PC-3 (cell line): Measurements from ENCODE around the gene UPB1. TPM values are rescaled to one million over a fixed set of nuclear protein-coding genes. Genes with fewer than 3 reads are reported as not detected.

Experiments used
- ATAC-seq: fragments of 200-7000 bp; cut with Tn5 transposase; 2 replicates; pipeline ENCODE4 v1.9.1; 2020; ENCODE audit warnings: mild to moderate bottlenecking, moderate library complexity
- BruUV-seq: library from RNA; stranded (reverse); fragments of 400-500 nt; replicated peaks from 2 replicates; lab custom pipeline; 2021; lab: Mats Ljungman, UMichigan
- CTCF ChIA-PET: fragments of 300-600 bp; sonication (Branson Sonifier 250); formaldehyde crosslinking; loops from one replicate; lab custom pipeline; 2022; ENCODE audit warnings: antibody characterized with exemption; lab: Charles Lee
- POLR2A ChIA-PET: fragments of 300-600 bp; sonication (Branson Sonifier 250); formaldehyde crosslinking; loops from one replicate; lab custom pipeline; 2022; ENCODE audit warnings: antibody characterized with exemption; ENCODE audit not compliant: unreplicated experiment; lab: Charles Lee
- DNase-seq: peaks from one replicate; pipeline ENCODE4 v3.0.0-alpha.2; 2015
- H2AFZ ChIP-seq: fragments of 300-600 bp; sonication (generic); 2 replicates; pipeline ENCODE4 v1.6.0; 2016; ENCODE audit warnings: antibody characterized with exemption, low read length
- H3F3A ChIP-seq: fragments of 300-600 bp; sonication (generic); one replicate; pipeline ENCODE4 v1.6.0; 2017; ENCODE audit warnings: antibody characterized with exemption, low read length, control low read depth, mild to moderate bottlenecking; ENCODE audit not compliant: unreplicated experiment
- H3K27ac ChIP-seq: fragments of 300-600 bp; sonication (generic); 2 replicates; pipeline ENCODE4 v1.5.1; 2016; ENCODE audit warnings: mild to moderate bottlenecking, low read length
- H3K27me3 ChIP-seq: fragments of 300-600 bp; sonication (generic); 2 replicates; pipeline ENCODE4 v1.6.1; 2016; ENCODE audit warnings: low read length, mixed read lengths
- H3K36me3 ChIP-seq: fragments of 300-600 bp; sonication (generic); 2 replicates; pipeline ENCODE4 v1.6.1; 2016; ENCODE audit warnings: low read depth, mixed run types, low read length, mixed read lengths
- H3K4me1 ChIP-seq: fragments of 300-600 bp; sonication (generic); 2 replicates; pipeline ENCODE4 v1.5.1; 2016; ENCODE audit warnings: low read length; ENCODE audit not compliant: insufficient read depth
- H3K4me2 ChIP-seq: fragments of 300-600 bp; sonication (generic); 2 replicates; pipeline ENCODE4 v1.6.0; 2016; ENCODE audit warnings: low read length
- H3K4me3 ChIP-seq: fragments of 300-600 bp; sonication (generic); 2 replicates; pipeline ENCODE4 v1.5.1; 2016; ENCODE audit warnings: mild to moderate bottlenecking, low read length, mixed read lengths
- H3K79me2 ChIP-seq: fragments of 300-600 bp; sonication (generic); 2 replicates; pipeline ENCODE4 v1.6.1; 2017; ENCODE audit warnings: low read length, mixed read lengths
- H3K9ac ChIP-seq: fragments of 300-600 bp; sonication (generic); 2 replicates; pipeline ENCODE4 v1.6.0; 2016; ENCODE audit warnings: mild to moderate bottlenecking, low read length
- H3K9me2 ChIP-seq: fragments of 300-600 bp; sonication (generic); replicated peaks from 2 replicates; pipeline ENCODE4 v1.6.1; 2016; ENCODE audit warnings: mixed run types, low read length, mixed read lengths
- H3K9me3 ChIP-seq: fragments of 300-600 bp; sonication (generic); 2 replicates; pipeline ENCODE4 v1.6.1; 2016; ENCODE audit warnings: low read length, mixed read lengths
- H4K20me1 ChIP-seq: fragments of 300-600 bp; sonication (generic); 2 replicates; pipeline ENCODE4 v1.6.1; 2016; ENCODE audit warnings: low read length, mixed read lengths
- EZH2 ChIP-seq: fragments of 300-600 bp; sonication (generic); IDR thresholded peaks from one replicate; pipeline ENCODE4 v1.6.1; 2017; ENCODE audit warnings: antibody characterized with exemption, mild to moderate bottlenecking, low read length; ENCODE audit not compliant: unreplicated experiment
- EZH2phosphoT487 ChIP-seq: fragments of 300-600 bp; sonication (generic); IDR thresholded peaks from 2 replicates; pipeline ENCODE4 v1.6.1; 2018; ENCODE audit warnings: mild to moderate bottlenecking, antibody characterized with exemption, low read length, borderline replicate concordance
- intact Hi-C: fragments of 100-400 bp; cut with micrococcal nuclease; formaldehyde crosslinking; loops from 2 replicates; pipeline ENCODE4 v1.9.0; 2023
- total RNA-seq: library from RNA; depleted of rRNA; stranded (reverse); fragments of >200 nt; gene quantifications from 2 replicates; pipeline ENCODE4 v1.2.3, GENCODE V29; 2014
- TF ChIP-seq, protein P1 (sequence below): fragments of 300-600 bp; sonication (generic); conservative IDR thresholded peaks from 2 replicates; pipeline ENCODE4 v1.5.1; 2017; ENCODE audit warnings: antibody characterized with exemption, low read depth, mild to moderate bottlenecking, low read length

The UPB1 gene
- total RNA-seq, 1 experiment from 2014 or later: 0.29 TPM

DNA sequence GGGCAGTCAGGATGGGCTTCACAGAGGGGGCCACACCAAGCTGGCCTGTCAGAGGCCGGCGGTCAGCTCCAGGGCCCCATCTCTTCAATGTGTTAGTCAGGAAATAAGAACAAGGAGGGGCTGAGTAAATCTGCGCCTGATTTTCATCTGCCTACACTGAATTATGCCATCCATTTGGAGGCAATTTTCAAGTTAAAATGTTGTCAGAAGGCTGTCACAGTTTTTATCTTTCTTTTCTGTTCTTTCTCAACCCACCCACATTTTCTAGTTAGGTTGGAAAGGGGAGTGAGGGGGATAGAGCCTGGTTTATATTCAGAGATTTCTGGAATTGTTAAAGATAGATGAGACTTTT is 48.9 kb upstream of the UPB1 start:
- CTCF ChIA-PET: no interaction called here

DNA sequence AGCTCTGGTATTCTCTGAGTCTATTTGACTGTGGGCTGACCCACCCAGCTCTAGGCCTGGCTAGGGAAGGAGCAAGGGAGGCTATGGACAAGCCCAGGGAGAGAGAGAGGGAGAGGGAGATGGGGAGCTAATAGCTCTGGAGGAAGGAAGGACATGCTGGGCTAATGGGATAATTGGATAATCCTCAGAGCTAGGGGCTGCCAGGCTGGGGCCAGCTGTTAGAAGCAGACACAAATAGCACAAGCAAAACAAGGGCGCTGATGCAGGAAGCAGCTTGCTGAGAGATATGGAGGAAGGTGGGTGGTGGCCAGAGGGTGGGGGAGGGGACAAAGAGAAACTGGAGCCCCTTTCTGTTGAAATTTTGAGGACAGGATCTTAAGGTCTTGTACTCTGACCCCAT is 44.5 kb upstream of the UPB1 start:
- ATAC-seq: no peak
- intact Hi-C loops: no loop called here
- POLR2A ChIA-PET: no interaction called here

More for the DNA sequence above, 48.9 kb upstream of the UPB1 start:
- intact Hi-C loops: no loop called here
- Histone ChIP-seq H3K36me3 (no peaks in the 10 kb centered on the region), H3K4me1 (no peaks in the 10 kb centered on the region), H3K9me2 (no peaks in the 10 kb centered on the region), H3K27ac (no peak overlapping the region), H3K79me2 (no peaks in the 10 kb centered on the region), H4K20me1 (no peaks in the 10 kb centered on the region), H2AFZ (no peak overlapping the region), H3K4me3 (no peak overlapping the region), H3K9ac (no peak overlapping the region), H3K27me3 (no peaks in the 10 kb centered on the region), H3F3A (no peaks in the 10 kb centered on the region), H3K4me2 (no peak overlapping the region), H3K9me3 (no peaks in the 10 kb centered on the region)
- TF ChIP-seq, protein P1, sequence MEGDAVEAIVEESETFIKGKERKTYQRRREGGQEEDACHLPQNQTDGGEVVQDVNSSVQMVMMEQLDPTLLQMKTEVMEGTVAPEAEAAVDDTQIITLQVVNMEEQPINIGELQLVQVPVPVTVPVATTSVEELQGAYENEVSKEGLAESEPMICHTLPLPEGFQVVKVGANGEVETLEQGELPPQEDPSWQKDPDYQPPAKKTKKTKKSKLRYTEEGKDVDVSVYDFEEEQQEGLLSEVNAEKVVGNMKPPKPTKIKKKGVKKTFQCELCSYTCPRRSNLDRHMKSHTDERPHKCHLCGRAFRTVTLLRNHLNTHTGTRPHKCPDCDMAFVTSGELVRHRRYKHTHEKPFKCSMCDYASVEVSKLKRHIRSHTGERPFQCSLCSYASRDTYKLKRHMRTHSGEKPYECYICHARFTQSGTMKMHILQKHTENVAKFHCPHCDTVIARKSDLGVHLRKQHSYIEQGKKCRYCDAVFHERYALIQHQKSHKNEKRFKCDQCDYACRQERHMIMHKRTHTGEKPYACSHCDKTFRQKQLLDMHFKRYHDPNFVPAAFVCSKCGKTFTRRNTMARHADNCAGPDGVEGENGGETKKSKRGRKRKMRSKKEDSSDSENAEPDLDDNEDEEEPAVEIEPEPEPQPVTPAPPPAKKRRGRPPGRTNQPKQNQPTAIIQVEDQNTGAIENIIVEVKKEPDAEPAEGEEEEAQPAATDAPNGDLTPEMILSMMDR: no peak
- no peak for TF ChIP-seq EZH2phosphoT487
- TF ChIP-seq EZH2: no peak
- BruUV-seq: no TSS peak
- POLR2A ChIA-PET: no interaction called here
- ATAC-seq: no peak
- no peak for DNase-seq

DNA sequence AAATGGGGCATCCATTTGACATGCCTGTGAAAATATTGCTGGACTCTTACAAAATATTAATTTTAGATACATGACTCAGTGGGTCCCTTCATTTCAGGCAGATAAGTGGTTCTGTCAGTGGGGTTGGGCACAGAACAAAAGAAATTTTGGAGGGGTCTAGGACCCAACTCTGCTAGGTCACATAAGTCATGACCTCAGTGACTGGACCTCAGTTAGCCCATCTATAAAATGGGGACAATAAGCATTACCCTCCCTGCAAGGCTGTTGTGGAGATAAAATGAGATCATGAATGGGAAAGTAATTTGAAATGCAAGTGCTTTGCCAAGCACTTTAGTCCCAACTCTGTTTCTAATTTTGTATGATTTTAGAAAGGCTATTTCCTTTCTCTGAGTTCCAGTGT is 44.0 kb upstream of the UPB1 start:
- H3F3A ChIP-seq: no peaks in the 10 kb centered on the region
- intact Hi-C loops: no loop called here
- no peak for DNase-seq
- TF ChIP-seq, protein P1: no peak
- no peak for TF ChIP-seq EZH2
- no peak for TF ChIP-seq EZH2phosphoT487
- CTCF ChIA-PET: no interaction called here
- no peaks in the 10 kb centered on the region for H3K9me3 ChIP-seq
- H4K20me1 ChIP-seq: no peaks in the 10 kb centered on the region
- no peaks in the 10 kb centered on the region for H3K79me2 ChIP-seq
- H3K4me1 ChIP-seq: no peaks in the 10 kb centered on the region
- POLR2A ChIA-PET: no interaction called here
- no peak overlapping the region for H3K4me3 ChIP-seq
- no TSS peak for BruUV-seq
- no peaks in the 10 kb centered on the region for H3K9me2 ChIP-seq
- no peak for ATAC-seq
- H2AFZ ChIP-seq: no peak overlapping the region
- H3K36me3 ChIP-seq: no peaks in the 10 kb centered on the region
- H3K4me2 ChIP-seq: no peak overlapping the region
- no peak overlapping the region for H3K27ac ChIP-seq
- no peaks in the 10 kb centered on the region for H3K27me3 ChIP-seq
- no peak overlapping the region for H3K9ac ChIP-seq

More for the DNA sequence above, 44.5 kb upstream of the UPB1 start:
- Histone ChIP-seq H3F3A (no peaks in the 10 kb centered on the region), H3K27ac (no peak overlapping the region), H3K79me2 (no peaks in the 10 kb centered on the region), H4K20me1 (no peaks in the 10 kb centered on the region), H3K4me1 (no peaks in the 10 kb centered on the region), H3K27me3 (no peaks in the 10 kb centered on the region), H3K4me3 (no peak overlapping the region), H3K9me2 (no peaks in the 10 kb centered on the region), H3K9ac (no peak overlapping the region), H2AFZ (no peak overlapping the region), H3K4me2 (no peak overlapping the region), H3K9me3 (no peaks in the 10 kb centered on the region), H3K36me3 (no peaks in the 10 kb centered on the region)
- CTCF ChIA-PET: no interaction called here
- no TSS peak for BruUV-seq
- no peak for DNase-seq
- TF ChIP-seq EZH2: no peak
- TF ChIP-seq, protein P1: no peak
- TF ChIP-seq EZH2phosphoT487: no peak
